ENCODE measurements around the gene STEAP1B.

DNA sequence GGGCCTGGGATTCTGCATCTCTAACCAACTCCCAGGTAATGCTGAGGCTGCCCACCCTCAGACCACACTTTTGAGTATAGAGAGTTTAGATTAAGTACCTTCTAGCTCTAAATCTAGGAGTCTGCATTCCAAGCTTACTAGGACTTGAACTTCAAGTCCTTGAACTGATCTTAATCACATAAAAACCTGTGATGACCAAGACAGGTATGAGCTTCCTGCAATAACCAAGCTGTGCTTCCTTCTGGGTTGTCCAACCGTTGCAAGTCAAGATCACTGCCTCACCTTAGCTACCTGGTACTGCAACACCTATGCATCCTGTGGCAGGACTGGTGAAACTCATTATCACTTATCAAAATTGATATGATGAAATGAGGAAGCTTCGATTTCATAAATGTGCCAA is 110.1 kb downstream of the STEAP1B start:
- no peak for TF ChIP-seq CTCF (IDR thresholded peaks at IDR 0.05)
- TF ChIP-seq POLR2A (IDR thresholded peaks at IDR 0.05), result no peak
